SK-N-DZ (cell line): ENCODE measurements around the gene TUBB.
"Not testable (repeated sequence)": the region's sequence is repeated elsewhere in the genome, so short reads cannot be mapped to it uniquely, and the experiment has no call there.

Experiments used
- DNase-seq: peaks from one replicate; pipeline ENCODE4 v3.0.0-alpha.2; 2015; ENCODE audit warnings: low spot score

Gene TUBB

DNA sequence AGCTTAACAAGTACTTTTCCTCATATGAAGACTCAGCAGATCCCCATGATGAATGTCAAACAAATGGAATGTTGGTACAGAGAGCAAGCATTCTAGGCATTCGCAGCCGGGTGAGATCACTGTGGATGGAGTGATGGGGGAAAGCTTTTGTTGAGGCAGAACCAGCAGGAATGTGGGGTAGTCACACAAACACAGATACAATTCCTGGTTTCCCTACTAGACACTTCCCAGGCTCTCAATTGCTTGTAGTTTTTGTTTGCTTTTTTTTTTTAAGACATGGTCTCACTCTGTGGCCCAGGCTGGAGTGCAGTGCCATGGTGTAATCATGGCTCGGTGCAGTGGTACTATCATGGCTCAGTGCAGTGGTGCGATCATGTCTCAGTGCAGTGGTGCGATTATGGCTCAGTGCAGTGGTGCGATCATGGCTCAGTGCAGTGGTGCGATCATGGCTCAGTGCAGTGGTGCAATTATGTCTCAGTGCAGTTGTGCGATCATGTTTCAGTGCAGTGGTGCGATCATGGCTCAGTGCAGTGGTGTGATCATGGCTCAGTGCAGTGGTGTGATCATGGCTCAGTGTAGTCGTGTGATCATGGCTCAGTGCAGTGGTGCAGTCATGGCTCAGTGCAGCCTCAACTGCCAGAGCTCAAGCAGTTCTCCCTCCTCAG, 39.6 kb downstream of the TUBB start:
- DNase-seq = no peak

DNA sequence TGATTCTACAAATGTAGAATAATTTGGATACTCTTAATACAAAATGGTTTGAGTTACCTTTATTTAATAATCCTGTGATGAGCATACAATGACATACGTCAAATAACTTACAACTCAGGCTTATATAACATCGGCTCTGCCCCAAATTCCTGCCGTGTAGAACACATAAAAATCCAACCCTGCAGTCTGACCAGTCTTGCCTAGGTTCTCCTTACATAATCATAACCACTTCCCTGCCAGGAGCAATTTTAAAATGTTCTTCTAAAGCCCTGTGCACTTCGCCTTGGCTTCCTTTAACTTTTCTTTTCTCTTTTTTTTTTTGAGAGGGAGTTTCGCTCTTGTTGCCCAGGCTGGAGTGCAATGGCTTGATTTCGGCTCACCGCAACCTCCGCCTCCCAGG, 40.4 kb downstream of the TUBB start:
- DNase-seq = no peak

DNA sequence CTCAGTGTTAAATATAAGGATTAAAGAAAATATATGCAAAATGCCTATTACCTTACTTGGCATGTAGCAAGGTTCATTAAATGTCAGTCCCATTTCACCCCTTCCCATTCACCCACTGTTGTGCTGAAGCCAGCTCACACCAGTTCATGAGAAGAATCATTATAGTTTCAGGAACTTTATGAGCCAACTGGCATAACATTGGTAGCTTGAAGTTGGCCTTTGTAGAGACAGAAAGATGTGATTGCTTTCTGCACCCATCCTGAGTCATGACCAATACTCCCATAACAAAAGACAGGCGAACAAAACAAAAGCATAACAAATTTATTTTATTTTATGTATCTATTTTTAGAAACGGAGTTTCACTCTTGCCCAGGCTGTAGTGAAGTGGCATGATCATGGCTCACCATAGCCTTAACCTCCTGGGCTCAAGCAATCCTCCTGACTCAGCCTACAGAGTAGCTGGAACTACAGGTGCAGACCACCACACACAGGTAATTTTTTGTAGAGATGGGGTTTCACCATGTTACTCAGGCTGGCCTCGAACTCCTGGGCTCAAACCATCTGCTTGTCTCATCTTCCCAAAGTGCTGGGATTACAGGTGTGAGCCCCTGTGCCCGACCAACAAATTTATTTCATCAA, 41.8 kb downstream of the TUBB start:
- no peak for DNase-seq

DNA sequence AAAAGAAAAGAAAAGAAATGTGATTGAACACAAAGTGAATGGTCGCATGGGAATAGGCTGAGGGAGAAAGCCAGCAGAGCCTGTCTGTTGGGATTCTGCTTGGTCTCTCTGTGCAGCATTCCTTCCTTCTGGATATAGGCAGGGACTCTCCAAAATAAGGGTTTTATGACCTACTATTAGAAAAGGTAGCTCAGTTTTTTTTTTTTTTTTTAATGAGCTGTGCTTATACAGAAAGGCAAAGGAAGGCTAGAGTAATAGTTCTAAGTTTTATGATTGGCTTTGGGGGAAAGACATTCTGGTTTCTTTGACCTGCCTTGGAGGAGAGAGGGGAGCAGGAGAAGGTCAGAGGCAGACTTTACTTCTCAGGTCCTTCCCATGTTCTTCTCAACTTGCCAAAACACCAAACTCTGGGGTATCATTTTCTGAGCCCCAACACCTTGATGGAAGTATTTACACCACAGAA, 43.0 kb downstream of the TUBB start:
- no peak for DNase-seq

DNA sequence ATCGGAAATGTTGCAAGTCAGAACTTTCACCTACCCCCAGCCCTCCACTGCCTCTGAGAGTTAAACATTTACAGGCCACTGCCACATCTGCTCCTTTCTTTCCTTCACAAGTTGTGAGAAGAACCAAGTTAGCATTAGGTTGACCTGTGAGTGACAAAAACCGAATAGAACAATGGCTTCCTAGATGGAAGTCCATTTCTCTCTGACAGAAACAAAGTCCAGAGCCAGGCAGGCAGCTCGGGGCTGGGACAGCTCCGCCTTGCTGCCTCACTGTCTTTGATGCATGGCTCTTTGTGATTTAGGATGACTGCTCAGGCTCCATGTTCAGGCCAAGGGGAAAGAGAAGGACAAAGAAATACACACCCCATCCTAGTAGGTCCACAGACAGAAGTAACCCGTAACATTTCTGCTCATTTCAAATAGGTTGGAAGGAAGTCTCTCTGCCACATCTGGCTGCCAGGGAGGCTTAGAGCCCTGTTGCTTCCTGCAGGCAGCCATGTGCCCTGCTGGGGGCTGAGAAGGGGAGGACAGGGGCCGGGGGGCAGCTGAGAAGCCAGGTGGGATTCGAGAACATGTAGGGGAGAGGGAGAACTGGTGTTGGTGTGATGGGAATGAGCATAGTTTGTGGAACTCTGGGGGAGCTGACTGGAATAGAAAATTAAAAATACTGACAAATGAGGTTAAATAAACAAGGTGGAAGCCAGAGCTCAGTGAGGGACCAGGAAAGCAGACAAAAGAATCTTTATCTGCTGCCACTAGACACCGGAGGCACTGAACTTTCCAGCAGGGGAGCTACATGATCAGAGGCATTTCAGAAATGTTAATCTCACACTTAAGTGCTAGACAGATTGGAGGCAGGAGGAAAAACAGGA, 43.7 kb downstream of the TUBB start:
- DNase-seq = no peak

DNA sequence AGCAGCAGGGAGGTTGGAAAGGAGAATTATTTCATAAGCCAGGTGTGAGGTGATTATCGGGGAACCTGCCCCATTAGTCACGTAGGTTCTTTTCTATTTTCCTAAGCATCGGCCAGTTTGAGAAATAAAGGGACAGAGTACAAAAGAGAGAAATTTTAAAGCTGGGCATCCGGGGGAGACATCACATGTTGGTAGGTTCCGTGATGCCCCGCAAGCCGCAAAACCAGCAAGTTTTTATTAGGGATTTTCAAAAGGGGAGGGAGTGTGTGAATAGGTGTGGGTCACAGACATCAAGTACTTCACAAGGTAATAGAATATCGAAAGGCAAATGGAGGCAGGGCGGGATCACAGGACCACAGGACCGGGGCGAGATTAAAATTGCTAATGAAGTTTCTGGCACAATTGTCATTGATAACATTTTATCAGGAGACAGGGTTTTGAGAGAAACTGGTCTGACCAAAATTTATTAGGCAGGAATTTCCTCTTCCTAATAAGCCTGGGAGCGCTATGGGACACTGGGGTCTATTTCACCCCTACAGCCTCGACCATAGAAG, 44.4 kb downstream of the TUBB start:
- not testable (repeated sequence) for DNase-seq

DNA sequence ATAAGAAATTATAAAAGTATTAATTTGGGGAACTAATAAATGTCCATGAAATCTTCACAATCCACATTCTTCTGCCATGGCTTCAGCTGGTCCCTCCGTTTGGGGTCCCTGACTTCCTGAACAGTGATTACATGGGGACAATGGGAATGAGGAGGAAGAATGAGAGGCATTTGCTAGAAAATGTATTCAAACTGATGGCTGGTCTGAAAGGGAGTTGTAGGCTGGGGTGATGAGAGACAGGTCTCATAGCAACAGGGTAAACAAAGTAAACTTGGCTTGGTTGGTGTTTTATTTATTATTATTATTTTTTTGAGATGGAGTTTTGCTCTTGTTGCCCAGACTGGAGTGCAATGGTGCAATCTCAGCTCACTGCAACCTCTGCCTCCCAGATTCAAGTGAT, 45.3 kb downstream of the TUBB start:
- not testable (repeated sequence) for DNase-seq

DNA sequence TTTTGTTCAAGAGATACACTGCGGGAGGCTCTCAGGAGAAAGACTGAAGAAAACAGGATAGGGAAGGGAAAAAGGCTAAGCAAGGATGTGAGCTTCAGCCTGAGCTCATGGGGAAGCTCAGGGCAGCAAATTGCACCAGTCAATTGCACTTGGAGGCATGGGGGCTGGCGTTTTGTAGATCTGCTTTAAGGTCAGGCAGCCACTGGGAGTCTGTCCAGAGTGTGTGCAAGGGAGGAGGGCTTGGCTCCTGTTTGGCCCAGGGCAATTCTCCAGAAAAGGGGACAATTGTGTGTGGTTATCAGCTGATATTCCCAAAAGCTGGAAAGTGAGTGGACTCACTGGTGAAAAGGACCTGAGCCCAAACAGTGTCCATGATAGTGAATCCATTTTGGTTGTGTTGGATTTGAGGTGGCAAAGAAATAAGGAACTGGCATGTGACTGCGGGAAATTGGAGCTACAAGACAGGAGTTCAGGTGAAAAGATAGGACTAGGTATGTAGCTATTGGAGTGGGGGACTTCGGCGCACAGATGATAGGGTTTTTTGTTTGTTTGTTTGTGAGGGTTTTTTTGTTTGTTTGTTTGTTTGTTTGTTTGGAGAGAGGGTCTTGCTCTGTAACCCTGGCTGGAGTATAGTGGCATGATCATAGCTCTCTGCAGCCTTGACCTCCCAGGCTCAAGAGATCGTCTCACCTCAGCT, 46.5 kb downstream of the TUBB start:
- no peak for DNase-seq

DNA sequence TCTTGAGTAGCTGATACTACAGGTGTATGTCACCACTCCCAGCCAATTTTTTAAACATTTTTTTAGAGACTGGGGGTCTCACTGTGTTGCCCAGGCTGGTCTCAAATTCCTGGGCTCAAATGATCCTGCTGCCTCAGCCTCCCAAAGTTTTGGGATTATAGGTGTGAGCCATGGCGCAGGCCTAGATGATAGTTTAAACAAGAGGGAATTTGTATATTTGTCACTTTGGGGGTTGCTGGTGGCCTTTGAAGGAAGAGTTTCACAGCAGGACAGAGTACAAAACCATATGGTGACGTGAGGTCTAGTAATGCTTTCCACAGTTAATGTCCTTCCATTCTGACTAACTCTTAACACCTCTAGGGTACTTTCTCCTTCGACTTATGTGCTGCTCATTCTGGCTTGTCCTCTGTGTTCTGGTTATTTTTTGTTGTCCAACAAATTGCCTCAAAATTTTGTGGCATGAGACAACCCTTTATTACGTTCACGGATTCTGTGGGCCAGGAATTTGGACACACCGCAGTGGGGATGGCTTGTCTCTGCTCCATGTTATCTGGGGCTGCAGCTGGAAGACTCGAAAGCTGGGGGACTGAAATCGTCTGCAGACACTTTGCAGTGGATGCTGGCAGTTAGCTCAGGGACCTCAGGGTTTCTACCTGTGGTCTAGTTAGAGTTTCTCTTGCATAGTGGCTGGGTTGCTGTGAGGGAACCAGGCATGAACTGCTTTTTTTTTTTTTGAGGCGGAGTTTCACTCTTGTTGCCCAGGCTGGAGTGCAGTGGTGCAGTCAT, 47.2 kb downstream of the TUBB start:
- DNase-seq = no peak

DNA sequence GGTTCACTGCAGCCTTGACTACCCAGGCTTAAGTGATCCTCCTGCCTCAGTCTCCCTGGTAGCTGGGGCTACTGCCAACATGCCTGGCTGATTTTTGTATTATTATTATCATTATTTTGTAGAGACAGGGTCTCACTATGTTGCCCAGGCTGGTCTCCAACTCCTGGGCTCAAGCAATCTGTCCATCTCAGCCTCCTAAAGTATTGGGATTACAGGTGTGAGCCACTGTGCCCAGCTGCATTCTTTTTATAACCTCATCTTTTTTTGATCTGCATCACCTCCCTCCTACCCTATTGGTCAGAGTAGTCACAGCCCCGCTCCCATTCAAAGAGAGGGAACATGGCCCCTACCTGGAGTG, 47.8 kb downstream of the TUBB start:
- no peak for DNase-seq

DNA sequence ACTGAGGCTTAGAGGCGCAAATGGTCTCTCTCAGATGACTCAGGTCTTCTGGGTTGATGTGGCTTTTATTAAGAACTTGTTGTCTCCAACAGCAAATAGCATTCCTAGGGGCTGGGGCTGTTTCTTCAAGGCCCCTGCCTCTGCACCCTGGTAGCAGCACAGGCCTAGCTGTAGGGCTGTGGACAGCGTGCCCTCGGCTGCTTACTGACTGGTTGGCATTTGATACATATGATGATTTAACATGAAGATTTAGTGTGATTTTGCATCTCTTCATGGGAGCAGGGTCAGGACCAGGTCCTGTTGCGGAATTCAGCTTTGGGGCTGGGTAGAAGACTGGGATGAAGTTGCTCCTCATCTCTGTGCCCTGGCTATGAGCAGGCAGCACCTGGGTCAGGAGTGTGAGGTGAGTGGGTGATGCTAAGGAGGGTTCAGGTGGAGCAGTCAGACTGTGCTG, 48.5 kb downstream of the TUBB start:
- DNase-seq = no peak

DNA sequence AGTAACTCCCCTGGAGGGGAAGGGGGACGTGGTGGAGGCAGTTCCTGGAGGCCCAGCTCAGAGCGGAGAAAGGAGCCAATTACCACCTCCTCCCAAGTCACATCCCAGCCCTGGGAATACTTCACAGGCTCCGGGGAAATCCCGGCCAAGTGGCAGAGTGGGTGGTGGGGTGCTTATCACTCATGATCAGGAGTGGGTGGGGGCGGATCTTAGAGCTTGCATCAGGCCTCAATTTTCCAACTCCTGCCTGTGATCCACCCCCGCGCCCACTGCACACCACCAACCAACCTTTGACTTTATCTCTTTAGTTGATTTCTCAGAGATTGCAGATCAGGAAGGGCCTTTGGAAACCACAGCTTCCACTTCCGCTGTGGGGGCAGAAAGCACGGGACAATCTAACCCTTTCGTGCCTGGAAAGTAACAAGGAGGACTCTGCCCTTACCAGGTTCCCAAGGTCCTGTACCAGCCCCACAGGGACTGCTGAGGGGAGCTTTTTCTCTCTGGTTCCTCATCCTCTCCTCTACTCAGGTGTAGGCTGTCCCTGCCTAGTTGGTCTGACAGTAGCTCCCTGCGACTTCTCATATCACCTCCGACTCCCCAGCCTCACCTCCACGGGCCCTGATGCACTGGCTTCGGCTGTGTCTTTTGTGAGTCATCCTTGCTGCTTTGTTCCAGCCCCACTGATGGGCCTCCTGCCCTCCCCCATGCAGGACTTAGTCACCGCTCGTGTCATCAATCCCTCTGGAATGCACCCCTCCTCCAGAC, 49.1 kb downstream of the TUBB start:
- DNase-seq = no peak

DNA sequence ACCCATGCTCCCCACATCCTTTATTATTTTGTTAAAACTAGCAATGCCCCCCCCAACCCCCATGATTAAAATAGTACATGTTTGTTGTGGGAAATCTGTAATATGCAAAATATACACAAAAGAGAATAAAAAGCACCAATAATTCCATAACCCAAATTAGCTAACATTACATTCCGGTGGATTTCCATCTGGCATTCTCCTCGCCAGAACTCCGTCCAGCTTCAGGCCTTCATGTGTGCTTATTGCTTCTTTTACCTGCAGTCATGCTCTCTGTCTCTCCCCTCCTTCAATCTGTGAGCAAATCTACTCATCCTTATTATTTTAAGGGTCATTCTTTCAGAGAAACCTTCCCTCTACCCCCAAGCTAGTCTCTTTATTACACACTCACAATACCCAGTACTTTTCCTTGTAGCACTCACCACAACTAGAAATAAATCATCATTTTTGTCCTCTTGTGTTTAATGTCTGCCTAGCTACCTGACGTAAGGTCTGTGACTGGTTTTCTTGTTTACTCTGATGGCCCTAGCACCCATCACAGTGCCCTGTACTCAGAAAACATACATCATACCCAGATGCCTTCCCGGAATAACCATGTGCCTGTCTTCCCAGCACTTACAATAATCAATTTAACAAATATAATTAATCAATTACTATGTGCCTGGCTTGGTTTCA, 49.8 kb downstream of the TUBB start:
- DNase-seq = no peak

DNA sequence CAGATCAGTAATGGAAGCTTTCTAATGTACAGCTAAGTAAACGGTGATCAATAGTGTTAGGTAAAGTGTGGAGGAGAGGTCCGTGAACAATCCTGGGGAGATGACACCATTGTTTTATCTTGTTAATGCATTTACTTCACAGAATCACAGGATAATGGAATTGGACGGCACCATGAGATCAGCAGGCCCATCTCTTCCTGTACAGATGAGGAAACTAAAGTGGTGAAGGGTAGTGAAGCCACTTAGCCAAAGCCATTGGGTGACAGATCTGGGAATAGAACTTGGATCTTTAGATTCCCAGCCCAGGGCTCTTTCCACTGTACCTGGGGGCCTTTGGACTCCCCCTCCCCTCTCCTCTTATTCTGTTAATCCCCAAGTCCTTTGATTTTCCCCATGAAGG, 50.4 kb downstream of the TUBB start:
- no peak for DNase-seq

DNA sequence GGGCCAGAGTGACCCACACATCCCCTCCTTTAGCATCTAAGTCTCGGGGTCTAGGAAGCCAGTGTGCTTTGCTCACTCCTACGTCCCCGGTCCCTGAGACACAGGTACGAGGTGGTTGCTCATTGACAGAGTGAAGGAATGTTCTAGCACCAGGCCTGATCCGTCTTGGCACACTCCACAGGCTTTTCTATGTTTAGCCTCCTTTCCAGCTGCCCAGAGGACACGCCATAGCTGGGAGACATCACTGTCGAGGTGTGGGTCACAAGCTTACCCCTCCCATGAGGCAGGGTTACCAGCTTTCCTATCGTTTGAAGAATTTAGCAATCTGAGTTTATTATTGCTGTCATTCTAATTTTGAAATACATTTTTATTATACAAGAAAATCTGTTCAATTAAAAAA, 54.5 kb downstream of the TUBB start:
- no peak for DNase-seq
